Muscle of leg (tissue), 11 donors: ENCODE results near the gene PIP4K2C. TPM values are rescaled to one million over a fixed set of nuclear protein-coding genes. Genes with fewer than 3 reads are reported as not detected.

Source experiments
- DNase-seq: peaks from one replicate; pipeline ENCODE4 v3.0.0; 2013
- H3K27ac ChIP-seq: one replicate; pipeline ENCODE4 v1.5.1; 2013; ENCODE audit warnings: mild to moderate bottlenecking, low read length, control low read depth
- H3K27me3 ChIP-seq: one replicate; pipeline ENCODE4 v1.6.1; 2013; ENCODE audit warnings: low read length; ENCODE audit not compliant: control insufficient read depth, insufficient read depth
- H3K36me3 ChIP-seq: one replicate; pipeline ENCODE4 v1.6.1; 2013; ENCODE audit warnings: low read length; ENCODE audit not compliant: control insufficient read depth, insufficient read depth
- H3K4me1 ChIP-seq: one replicate; pipeline ENCODE4 v1.6.1; 2013; ENCODE audit warnings: low read length; ENCODE audit not compliant: control insufficient read depth, insufficient read depth
- H3K4me3 ChIP-seq: one replicate; pipeline ENCODE4 v1.5.1; 2013; ENCODE audit warnings: low read length, control low read depth
- H3K9me3 ChIP-seq: replicated peaks from 2 replicates; pipeline ENCODE4 v1.6.1; 2013; ENCODE audit warnings: low read depth, low read length; ENCODE audit not compliant: control insufficient read depth
- WGBS: methylation state at CpG from one replicate; pipeline ENCODE4 v1.1.5; 2013; ENCODE audit warnings: missing lambda C conversion rate; ENCODE audit not compliant: insufficient coverage; 5-methylcytosine and 5-hydroxymethylcytosine counted together
- polyA plus RNA-seq, 8 donors: library from polyadenylated mRNA; unstranded; fragments of 120-200 nt; gene quantifications; one replicate each; pipeline versions ENCODE4 v1.2.1 to v1.2.3, GENCODE V29; 2013; ENCODE audit warnings: inconsistent platforms in 1 of 8, low replicate concordance in 1 of 8; ENCODE audit not compliant: insufficient read length in 8 of 8, insufficient read depth in 1 of 8
- total RNA-seq: library from RNA; stranded (reverse); fragments of 120-200 nt; gene quantifications from one replicate; pipeline ENCODE4 v1.2.4, GENCODE V29; 2013

The PIP4K2C gene
- total and polyA plus RNA-seq, 9 donors: 8.9 to 14.3 (median 11.7) TPM

GRCh38 chr12:57620936-57621496 is 30.0 kb downstream of the PIP4K2C start:
- H3K4me1 ChIP-seq: peaks cover 23% of the 10 kb centered on the region
- WGBS: 4% methylated on average over 38 of the region's 42 CpGs
- no peaks in the 10 kb centered on the region for H3K9me3 ChIP-seq
- peak; percentile 39 for DNase-seq
- peak overlapping the region; percentile 46 for H3K4me3 ChIP-seq
- H3K27ac ChIP-seq: no peak overlapping the region
- peaks cover 88% of the 10 kb centered on the region for H3K27me3 ChIP-seq
- H3K36me3 ChIP-seq: peaks cover 34% of the 10 kb centered on the region

DNA sequence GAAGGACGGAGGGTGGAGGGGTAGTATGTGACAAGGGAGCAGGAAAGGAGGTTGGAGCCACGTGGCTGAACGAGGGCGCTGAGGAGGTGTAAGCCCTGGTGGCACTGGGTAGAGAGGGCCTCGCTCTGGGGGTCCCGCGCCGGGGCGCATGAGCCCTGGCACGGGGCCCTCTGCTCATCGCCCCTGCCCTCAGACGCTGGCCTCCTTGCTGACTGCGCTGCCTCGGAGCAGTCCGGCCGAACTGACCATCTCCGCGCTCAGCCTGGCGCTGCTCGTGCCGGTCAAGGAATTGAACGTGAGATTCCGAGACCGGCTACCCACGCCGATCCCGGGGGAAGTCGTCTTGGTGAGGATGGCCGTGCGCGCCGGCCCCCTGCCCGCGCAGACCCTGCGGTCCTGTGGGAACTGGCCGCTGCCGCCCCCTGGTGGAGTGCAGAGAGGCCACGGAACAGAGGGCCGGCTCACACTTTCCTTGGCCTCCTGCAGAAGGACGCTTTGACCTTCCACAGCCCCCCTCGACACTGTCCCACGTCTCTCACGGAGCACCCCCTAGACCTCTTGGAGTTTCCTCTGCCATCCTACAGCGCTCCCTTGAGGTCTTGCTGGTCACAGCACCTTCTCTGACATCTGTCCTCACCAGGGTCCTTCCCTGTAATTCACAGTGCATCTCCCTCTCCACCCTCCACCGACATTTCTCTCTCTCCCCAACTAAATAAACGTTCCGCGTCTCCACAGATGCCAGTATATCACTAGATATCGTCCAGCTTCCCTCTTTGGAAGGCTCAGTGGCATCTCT is 30.7 kb downstream of the PIP4K2C start:
- peak; percentile 70 for DNase-seq
- H3K27ac ChIP-seq: no peak overlapping the region
- peaks cover 29% of the 10 kb centered on the region for H3K4me1 ChIP-seq
- 2% methylated on average over 49 of the region's 49 CpGs for WGBS
- peaks cover 93% of the 10 kb centered on the region for H3K27me3 ChIP-seq
- H3K9me3 ChIP-seq: no peaks in the 10 kb centered on the region
- peaks cover 31% of the 10 kb centered on the region for H3K36me3 ChIP-seq
- H3K4me3 ChIP-seq: peak overlapping the region; percentile 46

DNA sequence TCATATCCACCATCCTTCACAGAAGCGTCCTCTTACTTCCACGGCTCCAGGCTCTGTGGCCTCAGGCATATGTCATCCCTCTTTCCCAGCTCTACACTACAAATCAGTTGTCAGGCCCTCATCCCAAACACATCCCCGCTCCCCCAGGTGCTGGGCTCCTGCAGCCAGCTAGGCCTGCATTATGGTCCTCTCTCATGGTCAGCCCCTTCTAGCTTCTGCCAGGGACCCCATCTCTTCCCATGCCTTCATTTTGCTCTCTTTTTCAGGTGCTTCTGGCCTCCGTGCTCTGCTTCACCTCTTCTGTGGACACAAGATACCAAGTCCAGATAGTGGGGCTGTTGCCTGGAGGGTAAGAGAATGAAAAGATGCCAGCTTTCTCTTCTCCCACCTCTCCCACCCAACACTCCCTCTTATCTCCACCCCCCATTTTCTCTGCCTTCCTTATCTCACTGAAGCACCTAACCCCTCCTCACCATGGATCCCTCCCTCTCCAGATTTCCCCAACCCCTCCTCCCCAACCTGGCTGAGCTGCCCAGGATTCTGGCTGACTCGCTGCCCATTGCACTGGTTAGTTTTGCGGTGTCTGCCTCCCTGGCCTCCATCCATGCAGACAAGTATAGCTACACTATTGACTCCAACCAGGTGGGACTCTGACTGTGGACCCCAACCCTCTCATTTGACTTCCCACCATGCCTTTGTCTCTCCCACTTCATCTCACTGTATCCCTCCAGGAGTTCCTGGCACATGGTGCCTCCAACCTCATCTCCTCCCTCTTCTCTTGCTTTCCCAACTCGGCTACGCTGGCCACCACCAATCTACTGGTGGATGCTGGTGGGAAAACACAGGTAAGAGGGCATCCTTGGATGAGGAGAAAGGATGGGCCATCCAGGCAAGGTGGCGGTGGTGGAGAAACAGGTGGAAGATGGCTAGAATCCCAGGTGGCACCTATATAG is 31.6 kb downstream of the PIP4K2C start:
- Histone ChIP-seq H3K9me3 (no peaks in the 10 kb centered on the region), H3K27ac (no peak overlapping the region), H3K36me3 (peaks cover 26% of the 10 kb centered on the region), H3K4me3 (no peak overlapping the region), H3K4me1 (peaks cover 36% of the 10 kb centered on the region), H3K27me3 (peaks cover 96% of the 10 kb centered on the region)
- 77% methylated on average over 6 of the region's 9 CpGs for WGBS
- peak; percentile 3 for DNase-seq

GRCh38 chr12:57623385-57623784 is 32.4 kb downstream of the PIP4K2C start:
- no peak for DNase-seq
- Histone ChIP-seq H3K27me3 (peaks cover 96% of the 10 kb centered on the region), H3K27ac (no peak overlapping the region), H3K9me3 (no peaks in the 10 kb centered on the region), H3K4me1 (peaks cover 42% of the 10 kb centered on the region), H3K4me3 (no peak overlapping the region), H3K36me3 (peaks cover 26% of the 10 kb centered on the region)
- 88% methylated on average over 1 of the region's 2 CpGs for WGBS

GRCh38 chr12:57623811-57624390 is 32.9 kb downstream of the PIP4K2C start:
- peaks cover 96% of the 10 kb centered on the region for H3K27me3 ChIP-seq
- WGBS: 74% methylated on average over 3 of the region's 5 CpGs

DNA sequence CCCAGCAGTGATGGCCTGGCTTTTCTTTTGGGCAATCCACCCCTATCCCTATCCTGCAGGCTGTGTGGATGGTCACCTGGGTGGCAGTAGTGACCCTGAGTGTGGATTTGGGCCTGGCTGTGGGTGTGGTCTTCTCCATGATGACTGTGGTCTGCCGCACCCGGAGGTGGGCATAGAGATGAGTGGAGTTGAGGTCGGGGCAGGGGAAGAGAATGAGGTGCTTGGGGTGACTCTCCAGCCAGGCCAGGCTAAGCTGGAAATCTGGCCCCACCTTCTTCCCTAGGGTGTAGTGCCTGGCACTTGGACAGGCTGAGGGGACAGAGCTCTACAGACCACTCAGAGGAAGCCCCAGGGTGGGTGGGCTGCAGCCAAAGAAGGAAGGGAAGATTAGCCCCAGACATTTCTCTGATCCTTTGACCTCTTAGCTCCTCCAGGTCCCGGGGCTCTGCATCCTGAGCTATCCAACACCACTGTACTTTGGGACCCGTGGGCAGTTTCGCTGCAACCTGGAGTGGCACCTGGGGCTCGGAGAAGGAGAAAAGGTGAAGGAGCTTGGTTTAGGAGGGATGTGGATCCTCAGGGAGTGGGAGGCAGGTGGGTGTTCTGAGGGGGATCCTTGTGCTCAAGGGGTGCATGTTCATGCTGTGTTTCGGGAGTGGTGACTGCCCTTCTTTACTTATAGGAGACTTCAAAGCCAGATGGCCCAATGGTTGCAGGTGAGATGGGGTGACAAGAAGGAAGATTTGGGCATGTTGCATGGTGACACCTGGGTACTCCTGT is 33.6 kb downstream of the PIP4K2C start:
- WGBS: 90% methylated on average over 1 of the region's 8 CpGs
- H3K27ac ChIP-seq: no peak overlapping the region
- H3K27me3 ChIP-seq: peaks cover 92% of the 10 kb centered on the region
- no peaks in the 10 kb centered on the region for H3K9me3 ChIP-seq
- peaks cover 37% of the 10 kb centered on the region for H3K4me1 ChIP-seq
- H3K4me3 ChIP-seq: no peak overlapping the region
- peak; percentile 1 for DNase-seq
- H3K36me3 ChIP-seq: peaks cover 26% of the 10 kb centered on the region

More at GRCh38 chr12:57623811-57624390, 32.9 kb downstream of the PIP4K2C start:
- Histone ChIP-seq H3K36me3 (peaks cover 26% of the 10 kb centered on the region), H3K27ac (no peak overlapping the region), H3K4me1 (peaks cover 42% of the 10 kb centered on the region), H3K4me3 (no peak overlapping the region), H3K9me3 (no peaks in the 10 kb centered on the region)
- DNase-seq: no peak

DNA sequence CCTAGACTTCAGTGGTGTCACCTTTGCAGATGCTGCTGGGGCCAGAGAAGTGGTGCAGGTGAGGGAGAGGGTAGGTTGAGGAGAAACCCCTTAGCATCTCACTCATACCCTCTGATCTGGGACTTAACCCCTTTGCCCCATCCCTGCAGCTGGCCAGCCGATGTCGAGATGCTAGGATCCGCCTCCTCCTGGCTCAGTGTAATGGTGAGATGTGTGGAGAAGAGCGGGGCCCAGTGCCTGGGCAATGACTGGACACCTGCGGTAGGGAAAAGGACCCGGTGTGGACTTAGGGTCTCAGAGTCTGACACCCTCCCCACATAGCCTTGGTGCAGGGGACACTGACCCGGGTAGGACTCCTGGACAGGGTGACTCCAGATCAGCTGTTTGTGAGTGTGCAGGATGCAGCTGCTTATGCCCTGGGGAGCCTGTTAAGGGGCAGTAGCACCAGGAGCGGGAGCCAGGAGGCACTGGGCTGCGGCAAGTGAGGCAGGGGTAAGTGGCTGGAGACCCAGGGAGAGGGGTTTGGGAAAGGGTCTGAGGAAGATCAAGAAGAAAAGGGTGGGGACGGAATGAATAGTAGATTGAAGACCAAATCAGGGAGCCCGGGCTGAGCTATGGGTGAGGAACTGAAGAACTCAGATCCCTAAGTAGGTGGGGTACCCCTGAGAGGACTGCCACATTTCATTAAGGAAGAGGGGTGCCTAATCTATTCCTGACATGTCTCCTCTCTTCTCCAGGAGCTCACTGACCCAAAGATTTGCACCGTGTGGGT is 34.5 kb downstream of the PIP4K2C start:
- no peaks in the 10 kb centered on the region for H3K9me3 ChIP-seq
- H3K36me3 ChIP-seq: peaks cover 26% of the 10 kb centered on the region
- peak; percentile 2 for DNase-seq
- 65% methylated on average over 6 of the region's 12 CpGs for WGBS
- H3K27ac ChIP-seq: no peak overlapping the region
- no peak overlapping the region for H3K4me3 ChIP-seq
- peaks cover 36% of the 10 kb centered on the region for H3K4me1 ChIP-seq
- peaks cover 92% of the 10 kb centered on the region for H3K27me3 ChIP-seq

GRCh38 chr12:57626111-57626920 is 35.3 kb downstream of the PIP4K2C start:
- Histone ChIP-seq H3K36me3 (peaks cover 26% of the 10 kb centered on the region), H3K4me1 (peaks cover 28% of the 10 kb centered on the region), H3K9me3 (no peaks in the 10 kb centered on the region), H3K4me3 (no peak overlapping the region), H3K27ac (no peak overlapping the region), H3K27me3 (peaks cover 92% of the 10 kb centered on the region)
- DNase-seq: peak; percentile 29
- 19% methylated on average over 11 of the region's 13 CpGs for WGBS
